CD4-positive, alpha-beta T cell treated with Interleukin-6 at 100 ng/mL for 8 hours (primary cell): ENCODE data around the gene GORASP2.

Experiments used
- DNase-seq: peaks from one replicate; pipeline ENCODE4 v3.0.0-alpha.2; 2020; ENCODE audit warnings: mixed read lengths, low spot score

GORASP2 gene

GRCh38 chr2:170966648-170967396, 37.8 kb downstream of the GORASP2 start:
- DNase-seq, result no peak

GRCh38 chr2:170967553-170967952, 38.5 kb downstream of the GORASP2 start:
- DNase-seq, result no peak

GRCh38 chr2:170968205-170969003, 39.4 kb downstream of the GORASP2 start:
- DNase-seq, result no peak

- DNase-seq, result no peak
Measured at GRCh38 chr2:170969030-170969429, 40.0 kb downstream of the GORASP2 start.

GRCh38 chr2:170969872-170970496, 40.9 kb downstream of the GORASP2 start:
- no peak for DNase-seq

- DNase-seq, result no peak
Measured at GRCh38 chr2:170971071-170971470, 42.0 kb downstream of the GORASP2 start.

- no peak for DNase-seq
Measured at GRCh38 chr2:170972296-170973224, 43.5 kb downstream of the GORASP2 start.

- DNase-seq, result no peak
Measured at GRCh38 chr2:170973225-170973491, 44.1 kb downstream of the GORASP2 start.

GRCh38 chr2:170973492-170974303, 44.6 kb downstream of the GORASP2 start:
- peak; percentile 82 for DNase-seq

GRCh38 chr2:170974304-170974993, 45.4 kb downstream of the GORASP2 start:
- DNase-seq, result no peak

- no peak for DNase-seq
Measured at GRCh38 chr2:170975127-170975942, 46.3 kb downstream of the GORASP2 start.

- DNase-seq, result no peak
Measured at GRCh38 chr2:170975943-170976270, 46.9 kb downstream of the GORASP2 start.

- DNase-seq, result no peak
Measured at GRCh38 chr2:170984079-170984478, 55.0 kb downstream of the GORASP2 start.

GRCh38 chr2:170985407-170985806, 56.4 kb downstream of the GORASP2 start:
- no peak for DNase-seq

GRCh38 chr2:170986566-170987258, 57.7 kb downstream of the GORASP2 start:
- no peak for DNase-seq

GRCh38 chr2:170991398-170992182, 62.5 kb downstream of the GORASP2 start:
- no peak for DNase-seq

GRCh38 chr2:170996316-170996715, 67.3 kb downstream of the GORASP2 start:
- DNase-seq, result no peak

- DNase-seq, result no peak
Measured at GRCh38 chr2:170997893-170998597, 69.0 kb downstream of the GORASP2 start.
